Loucy (cell line): ENCODE measurements around the gene NDUFC1.

Experiments used
- CTCF ChIP-seq: fragments of 200-600 bp; sonication (generic); conservative IDR thresholded peaks from 2 replicates; pipeline ENCODE4 v1.5.1; 2014; ENCODE audit warnings: mild to moderate bottlenecking, antibody characterized with exemption, low read length
- EZH2phosphoT487 ChIP-seq: fragments of 200-600 bp; IDR thresholded peaks from 2 replicates; pipeline ENCODE4 v1.6.1; 2018; ENCODE audit warnings: antibody characterized with exemption, mild to moderate bottlenecking, moderate library complexity, borderline replicate concordance

GRCh38 chr4:139295942-139296299, 6.4 kb downstream of the NDUFC1 start:
- TF ChIP-seq CTCF = no peak
- TF ChIP-seq EZH2phosphoT487 = no peak
